HL-60 (cell line): ENCODE measurements around the gene PACRG.

Experiments
- CTCF ChIP-seq: IDR thresholded peaks from one replicate; pipeline ENCODE4 v1.5.1; 2011; ENCODE audit warnings: low read length, control low read depth, inconsistent platforms; ENCODE audit not compliant: insufficient read depth
- GABPA ChIP-seq: IDR thresholded peaks from 2 replicates; pipeline ENCODE4 v1.6.1; 2012; ENCODE audit warnings: low read depth
- POLR2AphosphoS5 ChIP-seq: IDR thresholded peaks from 2 replicates; pipeline ENCODE4 v1.6.1; 2012; ENCODE audit warnings: low read depth
- SPI1 ChIP-seq: IDR thresholded peaks from 2 replicates; pipeline ENCODE4 v1.6.1; 2012; ENCODE audit warnings: low read depth, mild to moderate bottlenecking, borderline replicate concordance
- TF ChIP-seq, protein P1 (sequence below): IDR thresholded peaks from 2 replicates; pipeline ENCODE4 v1.6.1; 2012; ENCODE audit warnings: low read depth; ENCODE audit not compliant: insufficient replicate concordance

DNA sequence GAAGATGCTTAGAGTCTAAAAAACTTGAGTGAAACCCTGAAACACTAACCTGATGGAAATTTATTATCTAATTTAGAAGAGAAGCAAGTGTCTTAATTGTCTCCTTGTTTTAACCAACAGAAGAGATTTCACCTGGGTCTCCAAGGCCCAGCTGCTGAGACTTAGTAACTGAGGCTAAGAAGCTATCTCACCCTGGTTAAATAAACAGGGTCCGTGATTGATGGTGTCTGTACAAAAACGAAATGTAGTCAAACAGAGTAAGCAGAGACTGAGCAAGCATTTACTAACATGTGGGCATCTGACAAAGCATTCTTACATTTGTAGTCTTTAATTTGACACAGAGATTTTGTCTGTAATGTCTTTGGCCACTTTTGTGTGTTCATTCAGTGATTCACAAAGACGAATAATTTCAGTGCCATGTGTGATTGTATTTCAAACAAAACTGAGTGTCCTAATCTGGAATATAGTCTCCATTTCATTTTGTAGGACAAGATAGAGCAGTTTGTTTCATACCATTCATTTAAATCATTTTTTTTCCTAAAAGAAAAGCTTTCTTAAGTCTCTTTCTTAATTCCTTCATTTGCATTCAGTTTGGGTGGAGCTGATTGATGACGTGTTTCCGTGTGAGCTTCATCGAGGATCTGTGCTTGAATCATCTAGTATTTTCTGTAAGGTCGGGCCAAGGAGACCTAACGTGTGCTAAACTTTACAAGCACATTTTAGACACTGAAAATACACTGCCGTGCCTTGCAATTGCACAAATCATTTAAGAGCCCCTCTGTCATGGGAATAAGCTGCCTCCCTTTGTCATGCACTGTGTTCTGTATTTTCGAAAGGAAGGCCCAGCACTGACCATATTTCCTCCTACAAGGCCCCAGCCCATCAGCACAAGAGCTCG, 516.2 kb downstream of the PACRG start:
- TF ChIP-seq, protein P1, sequence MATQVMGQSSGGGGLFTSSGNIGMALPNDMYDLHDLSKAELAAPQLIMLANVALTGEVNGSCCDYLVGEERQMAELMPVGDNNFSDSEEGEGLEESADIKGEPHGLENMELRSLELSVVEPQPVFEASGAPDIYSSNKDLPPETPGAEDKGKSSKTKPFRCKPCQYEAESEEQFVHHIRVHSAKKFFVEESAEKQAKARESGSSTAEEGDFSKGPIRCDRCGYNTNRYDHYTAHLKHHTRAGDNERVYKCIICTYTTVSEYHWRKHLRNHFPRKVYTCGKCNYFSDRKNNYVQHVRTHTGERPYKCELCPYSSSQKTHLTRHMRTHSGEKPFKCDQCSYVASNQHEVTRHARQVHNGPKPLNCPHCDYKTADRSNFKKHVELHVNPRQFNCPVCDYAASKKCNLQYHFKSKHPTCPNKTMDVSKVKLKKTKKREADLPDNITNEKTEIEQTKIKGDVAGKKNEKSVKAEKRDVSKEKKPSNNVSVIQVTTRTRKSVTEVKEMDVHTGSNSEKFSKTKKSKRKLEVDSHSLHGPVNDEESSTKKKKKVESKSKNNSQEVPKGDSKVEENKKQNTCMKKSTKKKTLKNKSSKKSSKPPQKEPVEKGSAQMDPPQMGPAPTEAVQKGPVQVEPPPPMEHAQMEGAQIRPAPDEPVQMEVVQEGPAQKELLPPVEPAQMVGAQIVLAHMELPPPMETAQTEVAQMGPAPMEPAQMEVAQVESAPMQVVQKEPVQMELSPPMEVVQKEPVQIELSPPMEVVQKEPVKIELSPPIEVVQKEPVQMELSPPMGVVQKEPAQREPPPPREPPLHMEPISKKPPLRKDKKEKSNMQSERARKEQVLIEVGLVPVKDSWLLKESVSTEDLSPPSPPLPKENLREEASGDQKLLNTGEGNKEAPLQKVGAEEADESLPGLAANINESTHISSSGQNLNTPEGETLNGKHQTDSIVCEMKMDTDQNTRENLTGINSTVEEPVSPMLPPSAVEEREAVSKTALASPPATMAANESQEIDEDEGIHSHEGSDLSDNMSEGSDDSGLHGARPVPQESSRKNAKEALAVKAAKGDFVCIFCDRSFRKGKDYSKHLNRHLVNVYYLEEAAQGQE = no peak
- TF ChIP-seq CTCF = no peak
- TF ChIP-seq POLR2AphosphoS5 = no peak
- no peak for TF ChIP-seq GABPA
- TF ChIP-seq SPI1 = no peak
